HEK293 (cell line): Measurements from ENCODE around the gene NHERF2.

ENCODE experiments used
- CTCF ChIA-PET: fragments of 350-600 bp; formaldehyde crosslinking; extraction: SDS; loops from one replicate; lab custom pipeline; 2021; ENCODE audit warnings: antibody characterized with exemption; lab: Yijun Ruan, JAX
- POLR2A ChIA-PET: fragments of 300-600 bp; formaldehyde crosslinking; extraction: SDS; loops from one replicate; lab custom pipeline; 2020; ENCODE audit warnings: antibody characterized with exemption, inconsistent platforms; lab: Yijun Ruan, JAX
- H3K27ac ChIP-seq: fragments of 200-500 bp; sonication (Bioruptor generic); 2 replicates; pipeline ENCODE4 v1.5.1; 2014; ENCODE audit warnings: low read depth, low read length, control low read depth, inconsistent platforms; ENCODE audit errors: extremely low read depth
- H3K36me3 ChIP-seq, 2 experiments: fragments of 200-500 bp in 1 of 2; sonication (Bioruptor generic) in 1 of 2; 1 replicate in 1 of 2; 2 replicates in 1 of 2; pipeline ENCODE4 v1.5.1; 2014 to 2017; ENCODE audit warnings: inconsistent platforms in 2 of 2, low read length in 2 of 2; ENCODE audit not compliant: control insufficient read depth in 2 of 2, insufficient read depth in 1 of 2
- H3K4me1 ChIP-seq: fragments of 200-500 bp; sonication (Bioruptor generic); 2 replicates; pipeline ENCODE4 v1.5.1; 2014; ENCODE audit warnings: mild to moderate bottlenecking, low read length, inconsistent platforms; ENCODE audit not compliant: control insufficient read depth, insufficient read depth
- H3K4me3 ChIP-seq: 2 replicates; pipeline ENCODE4 v1.5.1; 2011; ENCODE audit warnings: low read depth, mild to moderate bottlenecking, control low read depth, low read length, moderate library complexity
- H3K9me3 ChIP-seq: fragments of 200-500 bp; sonication (Bioruptor generic); 2 replicates; pipeline ENCODE4 v1.5.1; 2014; ENCODE audit warnings: low read depth, low read length, inconsistent platforms; ENCODE audit not compliant: control insufficient read depth, insufficient read depth
- EGR2 ChIP-seq: fragments of 450-650 bp; formaldehyde crosslinking; IDR thresholded peaks from 2 replicates; pipeline ENCODE4 v1.5.1; 2016; ENCODE audit warnings: low read depth, missing biosample characterization, missing genetic modification characterization
- GLI2 ChIP-seq: fragments of 450-650 bp; formaldehyde crosslinking; IDR thresholded peaks from 2 replicates; pipeline ENCODE4; 2017; ENCODE audit warnings: missing biosample characterization, missing genetic modification characterization, low read depth, borderline replicate concordance
- GLIS1 ChIP-seq: fragments of 450-650 bp; formaldehyde crosslinking; IDR thresholded peaks from 2 replicates; pipeline ENCODE4 v1.5.1; 2016; ENCODE audit warnings: missing biosample characterization, missing genetic modification characterization
- GLIS2 ChIP-seq: fragments of 450-650 bp; formaldehyde crosslinking; IDR thresholded peaks from 2 replicates; pipeline ENCODE4 v1.5.1; 2016; ENCODE audit warnings: missing biosample characterization, missing genetic modification characterization
- IKZF3 ChIP-seq: fragments of 450-650 bp; IDR thresholded peaks from 2 replicates; pipeline ENCODE4 v1.5.0; 2018; ENCODE audit warnings: missing biosample characterization, mild to moderate bottlenecking, missing genetic modification characterization, moderate library complexity
- KLF10 ChIP-seq: fragments of 450-650 bp; IDR thresholded peaks from 2 replicates; pipeline ENCODE4 v1.5.1; 2018; ENCODE audit warnings: missing biosample characterization, mild to moderate bottlenecking, missing genetic modification characterization
- KLF16 ChIP-seq: fragments of 450-650 bp; formaldehyde crosslinking; IDR thresholded peaks from 2 replicates; pipeline ENCODE4 v1.5.1; 2017; ENCODE audit warnings: missing biosample characterization, missing genetic modification characterization
- KLF9 ChIP-seq: fragments of 450-650 bp; formaldehyde crosslinking; IDR thresholded peaks from 2 replicates; pipeline ENCODE4 v1.5.1; 2016; ENCODE audit warnings: missing biosample characterization, missing genetic modification characterization, low read depth
- PATZ1 ChIP-seq: fragments of 450-650 bp; formaldehyde crosslinking; IDR thresholded peaks from 2 replicates; pipeline ENCODE4 v1.5.1; 2016; ENCODE audit warnings: missing biosample characterization, missing genetic modification characterization
- SCRT2 ChIP-seq: fragments of 450-650 bp; formaldehyde crosslinking; IDR thresholded peaks from 2 replicates; pipeline ENCODE4 v1.5.1; 2016; ENCODE audit warnings: missing biosample characterization, missing genetic modification characterization
- TSHZ1 ChIP-seq: fragments of 450-650 bp; formaldehyde crosslinking; IDR thresholded peaks from 2 replicates; pipeline ENCODE4 v1.5.1; 2016; ENCODE audit warnings: missing biosample characterization, missing genetic modification characterization, borderline replicate concordance
- ZBTB48 ChIP-seq: fragments of 450-650 bp; formaldehyde crosslinking; IDR thresholded peaks from 2 replicates; pipeline ENCODE4 v1.5.1; 2016; ENCODE audit warnings: missing biosample characterization, missing genetic modification characterization
- ZNF169 ChIP-seq: fragments of 450-650 bp; formaldehyde crosslinking; IDR thresholded peaks from 2 replicates; pipeline ENCODE4 v1.5.1; 2016; ENCODE audit warnings: missing biosample characterization, missing genetic modification characterization
- ZNF174 ChIP-seq: fragments of 450-650 bp; formaldehyde crosslinking; IDR thresholded peaks from 2 replicates; pipeline ENCODE4 v1.5.0; 2017; ENCODE audit warnings: missing biosample characterization, mild to moderate bottlenecking, missing genetic modification characterization
- ZNF354C ChIP-seq: fragments of 450-650 bp; formaldehyde crosslinking; IDR thresholded peaks from 2 replicates; pipeline ENCODE4 v1.5.1; 2016; ENCODE audit warnings: missing biosample characterization, missing genetic modification characterization, low read depth, borderline replicate concordance
- ZNF366 ChIP-seq: fragments of 450-650 bp; formaldehyde crosslinking; conservative IDR thresholded peaks from 2 replicates; pipeline ENCODE4 v1.5.1; 2016; ENCODE audit warnings: missing biosample characterization, missing genetic modification characterization
- ZNF391 ChIP-seq: fragments of 450-650 bp; formaldehyde crosslinking; IDR thresholded peaks from 2 replicates; pipeline ENCODE4 v1.5.1; 2016; ENCODE audit warnings: low read depth, missing biosample characterization, missing genetic modification characterization, borderline replicate concordance
- ZNF423 ChIP-seq: fragments of 450-650 bp; formaldehyde crosslinking; IDR thresholded peaks from 2 replicates; pipeline ENCODE4 v1.5.1; 2016; ENCODE audit warnings: missing biosample characterization, missing genetic modification characterization
- ZNF473 ChIP-seq: fragments of 450-650 bp; formaldehyde crosslinking; IDR thresholded peaks from 2 replicates; pipeline ENCODE4 v1.5.1; 2017; ENCODE audit warnings: missing biosample characterization, missing genetic modification characterization
- ZNF488 ChIP-seq: fragments of 450-650 bp; formaldehyde crosslinking; IDR thresholded peaks from 2 replicates; pipeline ENCODE4 v1.5.1; 2016; ENCODE audit warnings: missing biosample characterization, missing genetic modification characterization
- ZNF596 ChIP-seq: fragments of 450-650 bp; IDR thresholded peaks from 2 replicates; pipeline ENCODE4 v1.5.0; 2018; ENCODE audit warnings: missing biosample characterization, mild to moderate bottlenecking, missing genetic modification characterization, moderate library complexity
- ZNF645 ChIP-seq: fragments of 450-650 bp; formaldehyde crosslinking; IDR thresholded peaks from 2 replicates; pipeline ENCODE4; 2016; ENCODE audit warnings: missing biosample characterization, missing genetic modification characterization
- ZNF664 ChIP-seq: fragments of 450-650 bp; formaldehyde crosslinking; IDR thresholded peaks from 2 replicates; pipeline ENCODE4 v1.5.1; 2016; ENCODE audit warnings: missing biosample characterization, missing genetic modification characterization
- ZNF704 ChIP-seq: fragments of 450-650 bp; formaldehyde crosslinking; IDR thresholded peaks from 2 replicates; pipeline ENCODE4 v1.5.1; 2016; ENCODE audit warnings: missing biosample characterization, missing genetic modification characterization
- ZNF785 ChIP-seq: fragments of 450-650 bp; formaldehyde crosslinking; IDR thresholded peaks from 2 replicates; pipeline ENCODE4 v1.5.1; 2016; ENCODE audit warnings: missing biosample characterization, missing genetic modification characterization
- ZNF843 ChIP-seq: fragments of 450-650 bp; formaldehyde crosslinking; IDR thresholded peaks from 2 replicates; pipeline ENCODE4 v1.5.1; 2016; ENCODE audit warnings: missing biosample characterization, missing genetic modification characterization
- ZSCAN16 ChIP-seq: fragments of 450-650 bp; formaldehyde crosslinking; IDR thresholded peaks from 2 replicates; pipeline ENCODE4 v1.5.1; 2016; ENCODE audit warnings: missing biosample characterization, missing genetic modification characterization

NHERF2 gene

GRCh38 chr16:2024032-2024420, 2.7 kb upstream of the NHERF2 start:
- Histone ChIP-seq H3K4me3 (no peak overlapping the region), H3K4me1 (peaks cover 3% of the 10 kb centered on the region; the same call in 1 of the 2 replicates)
- no peak for TF ChIP-seq EGR2 (tag by site-specific recombination)
- no peak for TF ChIP-seq ZNF174 (tag by site-specific recombination)
- TF ChIP-seq ZNF473 (tag by site-specific recombination) = no peak
- no peak for TF ChIP-seq PATZ1
- TF ChIP-seq ZNF843 (tag by site-specific recombination) = no peak
- TF ChIP-seq ZNF785 (tag by site-specific recombination) = no peak
- no peak for TF ChIP-seq ZBTB48 (tag by site-specific recombination)
- no peak for TF ChIP-seq GLIS2 (tag by site-specific recombination)
- TF ChIP-seq ZNF366 = no peak
- no peak for TF ChIP-seq ZNF391 (tag by site-specific recombination)
- no peak for TF ChIP-seq ZNF596 (tag by site-specific recombination)
- TF ChIP-seq, all 188 proteins: peak for 0
- POLR2A ChIA-PET = interaction anchor here (1.0 to 3.2 kb wide), 2 partner anchors 113 to 131 kb away, joined by 4 to 18 read pairs; partner anchors contain the start of gene TRAF7
- Histone ChIP-seq H3K36me3 (no peaks in the 10 kb centered on the region), H3K27ac (no peak overlapping the region), H3K9me3 (no peaks in the 10 kb centered on the region)
- CTCF ChIA-PET = interaction anchor here (2.2 to 3.9 kb wide), 3 partner anchors 11 to 130 kb away, joined by 11 to 35 read pairs (median 20); partner anchors contain the start of gene TRAF7

- no peak overlapping the region for H3K4me3 ChIP-seq
- H3K27ac ChIP-seq = no peak overlapping the region
- no peaks in the 10 kb centered on the region for H3K9me3 ChIP-seq
- ChIA-PET POLR2A (interaction anchor here (1.3 kb wide), 1 partner anchor 130 kb away, joined by 5 read pairs; the partner anchor contains the start of gene TRAF7), CTCF (interaction anchor here (0.6 kb wide), 1 partner anchor 41 kb away, joined by 4 read pairs; no protein-coding TSS in a partner anchor)
- H3K36me3 ChIP-seq = peaks cover 0 to 4% of the 10 kb centered on the region in 2 experiments; a peak in 1 of 3 replicates
- peaks cover 3% of the 10 kb centered on the region; the same call in 1 of the 2 replicates for H3K4me1 ChIP-seq
- no peak for TF ChIP-seq GLIS1 (tag by site-specific recombination)
- TF ChIP-seq KLF16 (tag by site-specific recombination) = no peak
- TF ChIP-seq GLI2 (tag by site-specific recombination) = no peak
- no peak for TF ChIP-seq KLF9
- no peak for TF ChIP-seq TSHZ1 (tag by site-specific recombination)
- no peak for TF ChIP-seq SCRT2 (tag by site-specific recombination)
- no peak for TF ChIP-seq ZNF664 (tag by site-specific recombination)
- TF ChIP-seq IKZF3 = no peak
- TF ChIP-seq ZNF645 = no peak
- no peak for TF ChIP-seq ZSCAN16 (tag by site-specific recombination)
- no peak for TF ChIP-seq KLF10 (tag by site-specific recombination)
- no peak for TF ChIP-seq ZNF704 (tag by site-specific recombination)
- TF ChIP-seq ZNF488 (tag by site-specific recombination) = no peak
- no peak for TF ChIP-seq ZNF423 (tag by site-specific recombination)
- no peak for TF ChIP-seq ZNF354C (tag by site-specific recombination)
- TF ChIP-seq ZNF169 = no peak
Observed at GRCh38 chr16:2025251-2025650, 1.5 kb upstream of the NHERF2 start.
